Measurements from ENCODE around the gene MTHFD2L.

Gene MTHFD2L

GRCh38 chr4:74307170-74307569, 149.3 kb downstream of the MTHFD2L start:
- DNase-seq (ENCODE audit: low read depth in 2 of 2) = no peak

- DNase-seq (ENCODE audit: low read depth in 2 of 2) = no peak
These were observed 150.3 kb downstream of the MTHFD2L start, which contains the start of gene EPGN for GRCh38 chr4:74308215-74308614. Gene EPGN, plus strand, starts transcription at chr4:74308470. Its CDS starts 64 bp downstream, at chr4:74308534.

DNA sequence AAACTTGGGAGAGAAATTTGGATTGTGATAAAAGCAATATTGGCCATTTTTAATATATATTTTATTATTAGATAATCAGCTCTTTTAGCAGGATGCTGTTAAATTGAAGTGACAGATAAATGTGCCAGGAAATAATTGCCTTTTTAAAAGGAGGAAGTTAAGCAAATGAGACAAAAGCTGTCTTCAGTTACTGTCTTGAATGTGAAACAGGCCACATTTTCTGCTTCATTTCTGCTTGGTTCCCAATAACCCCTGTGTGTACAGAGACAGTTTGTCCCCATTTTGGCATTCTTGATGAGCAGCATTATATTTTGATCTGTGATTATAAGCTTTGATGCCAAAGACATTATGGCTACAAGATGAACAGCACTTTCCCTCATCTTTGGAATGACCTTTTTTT, 151.3 kb downstream of the MTHFD2L start:
- no peak for DNase-seq (ENCODE audit: low read depth in 2 of 2)

- DNase-seq (ENCODE audit: low read depth in 2 of 2) = peak in 1 of 2 donors; percentile 5
These were observed 153.9 kb downstream of the MTHFD2L start for GRCh38 chr4:74311696-74312313.

GRCh38 chr4:74314329-74314728, 156.4 kb downstream of the MTHFD2L start:
- no peak for DNase-seq (ENCODE audit: low read depth in 2 of 2)

GRCh38 chr4:74314944-74315343, 157.0 kb downstream of the MTHFD2L start:
- DNase-seq (ENCODE audit: low read depth in 2 of 2) = no peak

DNA sequence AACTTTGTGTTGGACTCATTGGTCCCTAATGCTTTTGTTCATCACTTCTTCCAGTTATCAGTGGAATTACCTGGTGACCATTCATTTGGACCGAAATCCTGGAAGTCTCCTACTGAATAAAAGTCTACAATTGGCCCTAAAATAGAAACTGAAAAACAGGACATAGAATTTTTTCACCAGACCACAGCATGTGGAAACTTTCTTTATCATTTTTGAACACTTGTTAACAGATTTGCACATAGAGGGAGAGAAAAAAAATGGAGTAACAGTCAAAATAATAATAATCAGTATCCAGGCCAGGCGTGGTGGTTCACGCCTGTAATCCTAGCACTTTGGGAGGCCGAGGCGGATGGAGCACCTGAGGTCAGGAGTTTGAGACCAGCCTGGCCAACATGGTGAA, 157.5 kb downstream of the MTHFD2L start:
- no peak for DNase-seq (ENCODE audit: low read depth in 2 of 2)

DNA sequence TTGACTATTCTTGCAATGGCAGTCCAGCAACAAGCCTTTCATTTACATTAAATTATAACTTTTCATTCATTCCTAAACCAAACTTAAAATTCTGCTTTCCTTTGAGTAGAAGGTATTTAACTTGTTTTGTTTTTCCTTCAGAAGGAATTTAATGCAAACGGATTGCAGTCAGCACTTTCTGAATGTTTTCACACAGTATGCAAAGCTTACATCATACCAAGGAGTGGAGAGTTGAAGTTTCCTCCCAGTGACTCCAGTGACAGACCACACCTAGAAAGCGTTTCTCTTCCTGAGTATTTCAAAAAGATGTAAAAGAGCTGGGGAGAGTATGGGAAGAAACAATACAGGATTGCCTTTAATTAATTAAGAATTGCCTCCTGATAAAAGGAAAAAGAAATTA, 158.5 kb downstream of the MTHFD2L start:
- no peak for DNase-seq (ENCODE audit: low read depth in 2 of 2)

DNA sequence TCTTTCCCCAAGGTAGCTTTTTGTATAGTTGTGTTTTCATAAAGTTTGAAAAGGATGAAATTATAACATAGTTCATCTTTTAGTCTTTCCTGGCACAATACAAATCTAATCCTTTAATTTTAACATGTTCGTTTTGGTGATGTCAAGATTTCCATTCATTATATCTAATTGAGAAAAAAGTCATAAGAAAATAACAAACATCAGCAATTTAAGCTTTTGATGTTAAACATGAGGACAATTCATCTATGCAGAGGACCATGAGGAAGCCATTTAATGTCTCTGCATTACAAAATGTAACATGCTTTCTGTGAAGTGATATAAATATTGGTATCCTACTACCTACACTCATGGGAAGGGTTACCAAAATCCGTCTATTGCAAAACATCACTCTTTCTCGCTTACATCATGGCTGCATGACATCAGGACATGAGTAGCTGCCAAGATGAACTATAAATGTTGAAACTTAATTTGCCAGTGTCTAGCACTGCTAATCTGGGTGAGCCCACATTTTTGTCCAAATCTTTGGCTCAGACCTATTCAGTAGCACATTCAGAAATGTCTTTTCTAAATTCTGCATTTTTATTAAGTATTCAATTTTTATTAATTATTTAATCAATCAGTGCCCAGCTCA, 159.8 kb downstream of the MTHFD2L start:
- DNase-seq (ENCODE audit: low read depth in 2 of 2) = no peak

DNA sequence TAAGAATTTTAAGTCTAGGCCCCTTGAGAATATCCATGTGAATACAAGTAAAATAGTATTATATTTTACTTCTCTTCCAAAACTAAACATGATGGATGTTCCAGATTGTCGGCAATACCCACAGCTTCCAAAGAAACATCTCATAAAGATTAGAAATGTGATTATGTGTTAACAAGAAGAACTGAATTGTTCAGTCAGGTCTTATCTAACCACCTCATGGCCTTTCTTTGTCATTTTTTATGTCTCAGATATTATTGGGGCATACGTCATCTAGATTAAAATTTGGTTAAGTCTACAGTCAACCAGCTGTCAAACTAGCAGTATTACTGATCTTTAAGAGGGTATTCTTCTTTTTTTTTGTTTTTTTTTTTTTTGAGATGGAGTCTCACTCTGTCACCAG, 160.4 kb downstream of the MTHFD2L start:
- DNase-seq (ENCODE audit: low read depth in 2 of 2) = no peak

GRCh38 chr4:74319470-74319869, 161.6 kb downstream of the MTHFD2L start:
- DNase-seq (ENCODE audit: low read depth in 2 of 2) = no peak

DNA sequence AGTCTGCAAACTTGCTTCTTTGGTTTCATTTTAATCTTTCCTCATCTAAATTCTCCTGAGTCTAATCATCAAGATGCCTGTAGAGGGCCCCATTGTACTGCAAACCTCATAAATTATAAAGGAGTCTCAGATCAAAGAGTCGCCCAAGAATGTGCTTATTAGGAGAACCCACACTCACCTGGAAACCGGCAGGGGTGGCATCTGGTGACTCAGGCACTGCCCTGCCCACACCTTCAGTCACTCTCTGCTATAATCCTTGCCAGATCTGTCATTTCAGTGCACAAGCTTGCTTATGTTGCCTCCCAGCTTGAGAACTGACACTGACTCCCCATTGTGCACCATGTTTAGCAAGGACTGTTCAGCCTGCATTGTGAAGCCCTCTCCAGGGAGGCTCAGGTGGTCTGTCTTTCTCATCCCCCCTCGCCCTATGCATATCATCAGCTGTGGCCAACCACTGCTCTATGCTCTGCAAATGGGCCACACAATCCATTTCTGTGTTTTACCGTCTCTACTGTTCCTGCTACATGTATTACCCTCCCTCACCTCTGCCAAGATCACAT, 162.7 kb downstream of the MTHFD2L start:
- peak in 1 of 2 donors; percentile 4 for DNase-seq (ENCODE audit: low read depth in 2 of 2)

GRCh38 chr4:74322301-74322700, 164.4 kb downstream of the MTHFD2L start:
- DNase-seq (ENCODE audit: low read depth in 2 of 2) = no peak

GRCh38 chr4:74323663-74324062, 165.7 kb downstream of the MTHFD2L start:
- DNase-seq (ENCODE audit: low read depth in 2 of 2) = no peak

DNA sequence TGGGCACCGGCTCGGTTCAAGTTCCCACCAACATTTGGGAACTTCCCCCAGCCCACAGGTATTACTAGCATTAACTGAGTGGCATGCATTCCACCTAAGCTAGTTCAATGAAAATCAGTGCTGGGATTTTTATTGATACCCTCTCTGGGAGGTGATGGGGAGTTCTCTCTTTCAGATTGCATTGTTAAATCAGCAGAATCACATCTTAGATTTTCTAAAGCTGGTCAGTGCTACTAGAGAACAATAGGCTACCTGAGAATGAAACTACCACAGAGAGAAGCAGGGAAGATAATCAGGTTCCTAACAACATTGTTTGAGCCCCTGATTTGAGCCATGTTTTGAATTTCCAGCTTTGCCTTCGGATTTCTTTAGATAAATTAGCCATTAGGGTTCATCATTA, 166.3 kb downstream of the MTHFD2L start:
- DNase-seq (ENCODE audit: low read depth in 2 of 2) = no peak

DNA sequence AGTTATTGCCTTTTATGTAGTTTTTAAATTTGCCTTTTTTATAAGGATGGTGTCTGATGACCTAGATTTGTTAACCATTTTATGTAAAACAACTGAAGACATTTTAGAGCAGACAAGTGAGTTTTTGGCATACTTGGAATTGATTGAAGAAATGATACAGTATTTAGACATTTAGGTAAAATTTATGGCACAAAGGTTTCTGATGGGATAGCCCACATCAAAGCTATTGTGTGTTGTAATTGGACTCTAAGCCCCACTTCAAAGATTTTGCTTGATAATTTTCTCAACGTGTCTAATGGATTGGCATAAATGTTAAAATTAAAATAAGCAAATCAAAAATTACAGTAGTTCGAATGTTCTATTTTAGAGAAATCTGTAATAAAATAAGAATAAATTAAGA, 168.0 kb downstream of the MTHFD2L start:
- no peak for DNase-seq (ENCODE audit: low read depth in 2 of 2)

- no peak for DNase-seq (ENCODE audit: low read depth in 2 of 2)
These were observed 169.8 kb downstream of the MTHFD2L start for GRCh38 chr4:74327762-74328161.

DNA sequence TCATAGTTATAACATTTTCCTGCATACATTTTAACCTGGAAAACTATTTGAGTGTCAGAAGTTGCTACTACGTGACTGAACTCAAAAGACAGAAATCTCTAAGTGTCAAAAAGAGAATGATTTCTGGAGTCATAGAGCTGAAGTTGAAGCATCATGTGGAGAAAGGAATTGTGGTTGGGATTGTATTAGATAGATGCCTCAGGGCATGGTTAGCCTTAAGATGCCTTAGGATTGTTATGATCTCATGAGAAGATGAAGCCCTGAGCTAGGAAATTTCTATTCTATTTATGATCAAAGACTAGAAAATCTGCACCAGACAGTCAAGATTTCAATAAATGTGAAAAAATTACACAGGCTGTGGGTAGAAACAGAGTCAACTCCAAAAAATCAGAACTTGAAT, 170.6 kb downstream of the MTHFD2L start:
- no peak for DNase-seq (ENCODE audit: low read depth in 2 of 2)

- DNase-seq (ENCODE audit: low read depth in 2 of 2) = no peak
These were observed 171.4 kb downstream of the MTHFD2L start for GRCh38 chr4:74329307-74329706.

GRCh38 chr4:74330295-74330750, 172.4 kb downstream of the MTHFD2L start:
- no peak for DNase-seq (ENCODE audit: low read depth in 2 of 2)

- DNase-seq (ENCODE audit: low read depth in 2 of 2) = no peak
These were observed 173.3 kb downstream of the MTHFD2L start for GRCh38 chr4:74331252-74331651.

GRCh38 chr4:74331944-74332343, 174.0 kb downstream of the MTHFD2L start:
- DNase-seq (ENCODE audit: low read depth in 2 of 2) = no peak

DNA sequence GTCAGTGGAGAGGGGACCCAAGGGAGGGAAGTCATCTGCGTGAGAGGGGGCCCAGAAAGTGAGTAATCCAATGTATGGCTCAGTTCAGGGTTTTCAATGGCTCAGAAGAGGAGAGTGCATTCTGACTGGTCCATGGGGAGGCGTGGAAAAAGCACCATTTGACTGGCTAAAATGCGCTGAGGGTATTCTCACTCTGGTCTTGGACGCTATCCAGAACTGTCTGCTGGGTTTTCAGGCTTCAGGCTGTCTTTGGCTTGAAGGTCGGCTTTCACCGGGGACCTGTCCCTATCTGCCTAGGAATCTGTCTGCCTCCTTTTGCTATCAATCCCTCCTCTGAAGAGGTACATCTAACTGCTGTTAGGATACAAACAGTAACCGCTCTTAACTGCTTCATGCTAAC, 176.7 kb downstream of the MTHFD2L start:
- DNase-seq (ENCODE audit: low read depth in 2 of 2) = no peak
